Measurements from ENCODE around the gene ZSWIM1.

Gene ZSWIM1

GRCh38 chr20:45841407-45842129 lies 39.5 kb upstream of the ZSWIM1 start:
- Histone ChIP-seq H3K4me3 (replicated peaks; ENCODE audit: insufficient read depth, low read length) (no peak overlapping the region), H3K27ac (replicated peaks) (no peak overlapping the region; the same call in 1 of the 2 replicates), H3K27me3 (ENCODE audit: insufficient read depth, poor library complexity, severe bottlenecking) (no peaks in the 10 kb centered on the region)
- DNase-seq (ENCODE audit: low read depth in 1 of 2, low spot score in 1 of 2) = no peak
- TF ChIP-seq, protein P1, sequence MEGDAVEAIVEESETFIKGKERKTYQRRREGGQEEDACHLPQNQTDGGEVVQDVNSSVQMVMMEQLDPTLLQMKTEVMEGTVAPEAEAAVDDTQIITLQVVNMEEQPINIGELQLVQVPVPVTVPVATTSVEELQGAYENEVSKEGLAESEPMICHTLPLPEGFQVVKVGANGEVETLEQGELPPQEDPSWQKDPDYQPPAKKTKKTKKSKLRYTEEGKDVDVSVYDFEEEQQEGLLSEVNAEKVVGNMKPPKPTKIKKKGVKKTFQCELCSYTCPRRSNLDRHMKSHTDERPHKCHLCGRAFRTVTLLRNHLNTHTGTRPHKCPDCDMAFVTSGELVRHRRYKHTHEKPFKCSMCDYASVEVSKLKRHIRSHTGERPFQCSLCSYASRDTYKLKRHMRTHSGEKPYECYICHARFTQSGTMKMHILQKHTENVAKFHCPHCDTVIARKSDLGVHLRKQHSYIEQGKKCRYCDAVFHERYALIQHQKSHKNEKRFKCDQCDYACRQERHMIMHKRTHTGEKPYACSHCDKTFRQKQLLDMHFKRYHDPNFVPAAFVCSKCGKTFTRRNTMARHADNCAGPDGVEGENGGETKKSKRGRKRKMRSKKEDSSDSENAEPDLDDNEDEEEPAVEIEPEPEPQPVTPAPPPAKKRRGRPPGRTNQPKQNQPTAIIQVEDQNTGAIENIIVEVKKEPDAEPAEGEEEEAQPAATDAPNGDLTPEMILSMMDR (IDR thresholded peaks at IDR 0.05; ENCODE audit: insufficient read depth, low read length) = no peak
- no peak for TF ChIP-seq POLR2AphosphoS5 (IDR thresholded peaks at IDR 0.05; ENCODE audit: low read depth)
- TF ChIP-seq GABPA (IDR thresholded peaks at IDR 0.05; ENCODE audit: low read depth) = no peak
- TF ChIP-seq SPI1 (IDR thresholded peaks at IDR 0.05; ENCODE audit: borderline replicate concordance, low read depth) = no peak
- TF ChIP-seq, protein P2, sequence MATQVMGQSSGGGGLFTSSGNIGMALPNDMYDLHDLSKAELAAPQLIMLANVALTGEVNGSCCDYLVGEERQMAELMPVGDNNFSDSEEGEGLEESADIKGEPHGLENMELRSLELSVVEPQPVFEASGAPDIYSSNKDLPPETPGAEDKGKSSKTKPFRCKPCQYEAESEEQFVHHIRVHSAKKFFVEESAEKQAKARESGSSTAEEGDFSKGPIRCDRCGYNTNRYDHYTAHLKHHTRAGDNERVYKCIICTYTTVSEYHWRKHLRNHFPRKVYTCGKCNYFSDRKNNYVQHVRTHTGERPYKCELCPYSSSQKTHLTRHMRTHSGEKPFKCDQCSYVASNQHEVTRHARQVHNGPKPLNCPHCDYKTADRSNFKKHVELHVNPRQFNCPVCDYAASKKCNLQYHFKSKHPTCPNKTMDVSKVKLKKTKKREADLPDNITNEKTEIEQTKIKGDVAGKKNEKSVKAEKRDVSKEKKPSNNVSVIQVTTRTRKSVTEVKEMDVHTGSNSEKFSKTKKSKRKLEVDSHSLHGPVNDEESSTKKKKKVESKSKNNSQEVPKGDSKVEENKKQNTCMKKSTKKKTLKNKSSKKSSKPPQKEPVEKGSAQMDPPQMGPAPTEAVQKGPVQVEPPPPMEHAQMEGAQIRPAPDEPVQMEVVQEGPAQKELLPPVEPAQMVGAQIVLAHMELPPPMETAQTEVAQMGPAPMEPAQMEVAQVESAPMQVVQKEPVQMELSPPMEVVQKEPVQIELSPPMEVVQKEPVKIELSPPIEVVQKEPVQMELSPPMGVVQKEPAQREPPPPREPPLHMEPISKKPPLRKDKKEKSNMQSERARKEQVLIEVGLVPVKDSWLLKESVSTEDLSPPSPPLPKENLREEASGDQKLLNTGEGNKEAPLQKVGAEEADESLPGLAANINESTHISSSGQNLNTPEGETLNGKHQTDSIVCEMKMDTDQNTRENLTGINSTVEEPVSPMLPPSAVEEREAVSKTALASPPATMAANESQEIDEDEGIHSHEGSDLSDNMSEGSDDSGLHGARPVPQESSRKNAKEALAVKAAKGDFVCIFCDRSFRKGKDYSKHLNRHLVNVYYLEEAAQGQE (IDR thresholded peaks at IDR 0.05; ENCODE audit: insufficient replicate concordance, low read depth) = no peak

DNA sequence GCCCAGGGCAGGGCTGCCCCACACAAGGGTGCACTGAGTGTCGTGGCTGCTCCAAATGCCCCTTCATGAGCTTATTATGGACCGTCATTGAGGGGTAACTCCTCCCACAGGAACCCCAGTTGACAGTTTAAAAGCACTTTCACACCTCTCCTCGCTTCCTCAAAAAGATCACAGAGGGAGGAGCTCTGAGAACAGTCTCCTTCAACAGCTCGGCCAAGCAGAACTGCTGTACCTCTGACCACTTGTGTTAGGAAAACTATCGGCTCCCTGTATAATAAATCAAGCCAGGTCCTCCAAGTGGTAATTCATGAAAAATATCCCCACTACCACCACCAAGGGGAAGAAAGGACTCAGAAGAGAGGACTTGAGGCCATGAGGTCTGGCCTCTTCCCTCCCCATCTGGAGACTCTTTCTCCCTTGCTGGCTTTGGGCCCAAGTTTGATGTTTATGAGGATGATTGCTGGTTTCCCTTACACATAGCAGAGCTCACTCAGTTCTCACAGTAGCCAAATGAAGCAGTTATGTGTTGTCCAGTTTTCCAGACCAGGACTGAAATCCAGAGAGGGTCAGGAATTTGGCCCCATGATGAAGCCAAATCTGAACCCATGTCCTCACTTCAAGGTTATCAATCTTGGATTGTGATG lies 38.7 kb upstream of the ZSWIM1 start:
- H3K4me3 ChIP-seq (replicated peaks; ENCODE audit: insufficient read depth, low read length) = no peak overlapping the region
- DNase-seq (ENCODE audit: low read depth in 1 of 2, low spot score in 1 of 2) = peak in 1 of 2 experiments; percentile 65
- no peaks in the 10 kb centered on the region for H3K27me3 ChIP-seq (ENCODE audit: insufficient read depth, poor library complexity, severe bottlenecking)
- peak overlapping the region; percentile 3; the same call in 1 of the 2 replicates for H3K27ac ChIP-seq (replicated peaks)
- TF ChIP-seq GABPA (IDR thresholded peaks at IDR 0.05; ENCODE audit: low read depth) (no peak), SPI1 (IDR thresholded peaks at IDR 0.05; ENCODE audit: borderline replicate concordance, low read depth) (peak; percentile 60; the same call in 1 of the 2 replicates)
- TF ChIP-seq, protein P1 (IDR thresholded peaks at IDR 0.05; ENCODE audit: insufficient read depth, low read length) = no peak

DNA sequence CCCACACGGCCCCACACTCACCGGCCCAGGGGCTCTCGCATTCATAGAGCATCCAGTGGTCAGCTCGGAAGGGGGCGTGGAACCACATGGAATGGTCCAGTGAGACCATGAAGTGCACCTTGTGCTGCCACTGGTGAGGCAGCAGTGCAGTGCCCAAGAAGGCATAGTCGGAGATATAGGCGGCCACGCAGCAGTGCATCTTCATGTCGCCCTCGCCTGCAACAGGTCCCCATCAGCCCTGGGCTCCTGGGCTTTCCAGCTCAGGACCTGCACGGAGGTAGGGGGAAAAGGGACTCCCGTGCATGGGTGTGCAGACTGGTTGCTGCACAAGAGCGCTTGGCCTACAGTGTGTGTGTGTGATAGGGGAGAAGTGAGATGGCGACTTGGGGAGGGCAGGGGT lies 37.5 kb upstream of the ZSWIM1 start:
- H3K27ac ChIP-seq (replicated peaks) = no peak overlapping the region
- DNase-seq (ENCODE audit: low read depth in 1 of 2, low spot score in 1 of 2) = no peak

More for the DNA sequence above, 37.5 kb upstream of the ZSWIM1 start:
- H3K27me3 ChIP-seq (ENCODE audit: insufficient read depth, poor library complexity, severe bottlenecking) = no peaks in the 10 kb centered on the region
- no peak overlapping the region for H3K4me3 ChIP-seq (replicated peaks; ENCODE audit: insufficient read depth, low read length)
- no peak for TF ChIP-seq GABPA (IDR thresholded peaks at IDR 0.05; ENCODE audit: low read depth)
- no peak for TF ChIP-seq POLR2AphosphoS5 (IDR thresholded peaks at IDR 0.05; ENCODE audit: low read depth)
- TF ChIP-seq, protein P2 (IDR thresholded peaks at IDR 0.05; ENCODE audit: insufficient replicate concordance, low read depth) = no peak
- no peak for TF ChIP-seq SPI1 (IDR thresholded peaks at IDR 0.05; ENCODE audit: borderline replicate concordance, low read depth)
- TF ChIP-seq, protein P1 (IDR thresholded peaks at IDR 0.05; ENCODE audit: insufficient read depth, low read length) = no peak

Data from HL-60 (cell line).